CD14-positive monocyte (primary cell): ENCODE data around the gene CBX4. TPM values are rescaled to one million over a fixed set of nuclear protein-coding genes. Genes with fewer than 3 reads are reported as not detected.

Experiments
- DNase-seq, 3 donors: peaks; one replicate each; pipeline ENCODE4 v3.0.0-alpha.2; 2011 to 2022
- H2AFZ ChIP-seq: 2 replicates; pipeline ENCODE4 v1.6.0; 2012; ENCODE audit warnings: mild to moderate bottlenecking, low read depth, low read length, inconsistent platforms; ENCODE audit not compliant: insufficient read depth, poor library complexity, severe bottlenecking
- H3K27ac ChIP-seq, 2 donors: 1 replicate in 1 of 2; 2 replicates in 1 of 2; pipeline ENCODE4 v1.5.1; 2012 to 2013; ENCODE audit warnings: low read length in 2 of 2, control low read depth in 1 of 2, inconsistent platforms in 1 of 2, low read depth in 1 of 2, mild to moderate bottlenecking in 1 of 2
- H3K27me3 ChIP-seq, 2 donors: one replicate each; pipeline versions ENCODE4 v1.6.0 to v1.6.1; 2011 to 2013; ENCODE audit warnings: low read length in 2 of 2; ENCODE audit not compliant: control insufficient read depth in 2 of 2, insufficient read depth in 2 of 2
- H3K36me3 ChIP-seq, 2 donors: replicated peaks in 1 of 2; 1 replicate in 1 of 2; 2 replicates in 1 of 2; pipeline versions ENCODE4 v1.5.1 to v1.6.1; 2012 to 2013; ENCODE audit warnings: low read length in 2 of 2, control low read depth in 1 of 2, inconsistent platforms in 1 of 2, mild to moderate bottlenecking in 1 of 2; ENCODE audit not compliant: insufficient read depth in 2 of 2, control insufficient read depth in 1 of 2
- H3K4me1 ChIP-seq, 2 donors: 1 replicate in 1 of 2; 2 replicates in 1 of 2; pipeline versions ENCODE4 v1.5.1 to v1.6.1; 2012 to 2013; ENCODE audit warnings: low read length in 2 of 2, control low read depth in 1 of 2, inconsistent platforms in 1 of 2, mild to moderate bottlenecking in 1 of 2, moderate library complexity in 1 of 2; ENCODE audit not compliant: insufficient read depth in 2 of 2, control insufficient read depth in 1 of 2
- H3K4me2 ChIP-seq: replicated peaks from 2 replicates; pipeline ENCODE3; 2012; ENCODE audit warnings: low read length, moderate library complexity, mild to moderate bottlenecking; ENCODE audit not compliant: poor library complexity, severe bottlenecking; ENCODE audit errors: extremely low read depth
- H3K4me3 ChIP-seq, 3 experiments: fragments of 200-600 bp in 1 of 3; sonication (generic) in 1 of 3; replicated peaks in 1 of 3; 1 replicate in 2 of 3; 2 replicates in 1 of 3; pipeline ENCODE4 v1.5.1; 2011 to 2013; ENCODE audit warnings: low read length in 3 of 3, mild to moderate bottlenecking in 3 of 3, control low read depth in 2 of 3, low read depth in 2 of 3, inconsistent platforms in 1 of 3, moderate library complexity in 1 of 3
- H3K79me2 ChIP-seq: 2 replicates; pipeline ENCODE4 v1.6.0; 2012; ENCODE audit warnings: mild to moderate bottlenecking, control low read depth, inconsistent platforms, low read length, moderate library complexity; ENCODE audit not compliant: insufficient read depth
- H3K9ac ChIP-seq: 2 replicates; pipeline ENCODE4 v1.6.0; 2017; ENCODE audit warnings: low read length, mild to moderate bottlenecking; ENCODE audit not compliant: insufficient read depth, poor library complexity, severe bottlenecking
- H3K9me3 ChIP-seq, 2 donors: replicated peaks in 1 of 2; 1 replicate in 1 of 2; 2 replicates in 1 of 2; pipeline versions ENCODE4 v1.5.1 to v1.6.1; 2012 to 2013; ENCODE audit warnings: low read length in 2 of 2, control low read depth in 1 of 2; ENCODE audit not compliant: control insufficient read depth in 1 of 2, insufficient read depth in 1 of 2
- H4K20me1 ChIP-seq: 2 replicates; pipeline ENCODE4 v1.6.0; 2012; ENCODE audit warnings: mild to moderate bottlenecking, low read length, control low read depth, moderate library complexity; ENCODE audit not compliant: insufficient read depth
- H3K27ac Mint-ChIP-seq, 7 donors: one replicate each; pipeline ENCODE4 v1.8.0; 2020; ENCODE audit warnings: mild to moderate bottlenecking in 7 of 7, mixed read lengths in 7 of 7, moderate library complexity in 6 of 7, inconsistent platforms in 2 of 7
- H3K27me3 Mint-ChIP-seq, 3 donors: one replicate each; pipeline ENCODE4 v1.8.0; 2021 to 2022; ENCODE audit warnings: low read depth in 3 of 3, mild to moderate bottlenecking in 3 of 3, mixed read lengths in 3 of 3, moderate library complexity in 3 of 3, inconsistent platforms in 1 of 3
- H3K36me3 Mint-ChIP-seq, 2 donors: one replicate each; pipeline ENCODE4 v1.8.0; 2020; ENCODE audit warnings: mixed read lengths in 2 of 2, inconsistent platforms in 1 of 2, mild to moderate bottlenecking in 1 of 2
- H3K4me1 Mint-ChIP-seq: one replicate; pipeline ENCODE4 v1.8.0; 2020; ENCODE audit warnings: mild to moderate bottlenecking, mixed read lengths
- H3K4me3 Mint-ChIP-seq, 2 donors: one replicate each; pipeline ENCODE4 v1.8.0; 2020; ENCODE audit warnings: mild to moderate bottlenecking in 2 of 2, mixed read lengths in 2 of 2, moderate library complexity in 1 of 2
- H3K9me3 Mint-ChIP-seq, 7 donors: one replicate each; pipeline ENCODE4 v1.8.0; 2020 to 2022; ENCODE audit warnings: mixed read lengths in 7 of 7, mild to moderate bottlenecking in 6 of 7, moderate library complexity in 6 of 7, inconsistent platforms in 2 of 7
- CTCF ChIP-seq: fragments of 200-600 bp; IDR thresholded peaks from one replicate; pipeline ENCODE4 v1.8.0; 2022; ENCODE audit warnings: antibody characterized with exemption, mild to moderate bottlenecking
- WGBS: methylation state at CpG from one replicate; pipeline ENCODE4 v1.1.5; 2013; ENCODE audit warnings: missing lambda C conversion rate; ENCODE audit not compliant: insufficient coverage; 5-methylcytosine and 5-hydroxymethylcytosine counted together
- intact Hi-C, 2 donors: fragments of 100-400 bp; cut with micrococcal nuclease; formaldehyde crosslinking; loops; one replicate each; pipeline versions ENCODE4 v1.15.0 to v1.15.1; 2023
- polyA plus RNA-seq, 3 donors: library from polyadenylated mRNA; depleted of rRNA in 1 of 3; unstranded in 2 of 3; stranded (reverse) in 1 of 3; fragments of 300-500 nt in 2 of 3; fragments of >200 nt in 1 of 3; fragmentation: Illumina TruSeq in 2 of 3; gene quantifications; 1 replicate in 2 of 3; 2 replicates in 1 of 3; pipeline ENCODE4 v1.2.3, GENCODE V29; 2012 to 2021

Gene CBX4
- polyA plus RNA-seq, 3 donors: 1.4 to 82.8 (median 3.6) TPM

DNA sequence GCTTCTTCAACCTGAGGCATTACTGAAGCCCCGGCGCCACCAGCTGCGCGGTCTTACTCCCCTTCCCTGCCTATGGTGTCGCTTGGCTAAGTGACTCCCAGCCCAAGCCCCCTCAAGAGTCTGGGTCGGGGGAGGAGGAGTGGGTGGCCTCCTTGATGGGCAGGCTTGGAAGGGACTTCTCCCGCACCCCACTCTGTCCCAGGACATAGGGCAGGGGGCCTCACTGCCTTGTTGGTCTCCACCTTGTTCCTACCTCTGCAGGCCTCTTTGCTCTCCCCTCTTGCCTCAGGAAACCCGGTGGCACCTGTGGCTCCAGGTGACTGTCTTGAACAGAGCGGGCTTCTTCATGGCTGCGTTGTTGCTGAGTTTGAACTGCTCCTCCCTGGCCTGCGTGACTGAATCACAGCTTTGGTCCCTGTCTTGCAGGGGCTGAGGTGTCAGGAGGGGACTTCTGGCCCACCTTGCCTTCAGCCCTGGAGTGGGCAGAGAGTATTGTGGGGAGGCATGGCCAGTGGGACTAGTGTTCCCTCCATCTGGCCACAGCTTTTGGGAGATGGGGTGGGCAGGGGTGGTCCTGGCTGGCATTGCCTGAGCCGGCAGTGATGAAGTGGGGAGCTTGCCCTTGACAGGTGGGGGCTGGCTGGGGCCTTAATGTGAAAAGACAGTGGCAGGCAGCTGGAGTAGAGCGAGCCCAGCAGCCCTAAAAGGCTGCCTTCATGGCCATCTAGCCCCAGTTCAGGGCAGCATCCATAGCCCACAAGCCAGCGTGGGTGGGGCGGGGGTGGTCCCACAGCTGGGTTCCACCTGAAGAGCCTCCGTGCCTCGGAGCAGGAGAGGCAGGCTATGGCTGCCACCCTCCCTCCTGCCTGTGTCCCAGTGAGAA lies 54.0 kb downstream of the CBX4 start:
- Mint-ChIP-seq H3K27me3 (peaks cover 46 to 65% (median 54%) of the 10 kb centered on the region in 3 donors), H3K4me1 (peaks cover 21% of the 10 kb centered on the region), H3K27ac (no peak overlapping the region), H3K9me3 (peaks cover 0 to 8% (median 0%) of the 10 kb centered on the region in 7 donors), H3K36me3 (peaks cover 6 to 7% of the 10 kb centered on the region in 2 donors), H3K4me3 (no peak overlapping the region)
- 95% methylated on average over 14 of the region's 17 CpGs for WGBS
- Histone ChIP-seq H3K36me3 (no peaks in the 10 kb centered on the region), H3K4me2 (no peak overlapping the region), H3K79me2 (no peaks in the 10 kb centered on the region), H3K9ac (no peak overlapping the region), H3K9me3 (peaks cover 4 to 7% of the 10 kb centered on the region in 2 donors), H4K20me1 (no peaks in the 10 kb centered on the region), H3K27me3 (peaks cover 21 to 54% of the 10 kb centered on the region in 2 donors), H3K4me3 (no peak overlapping the region), H3K4me1 (peaks cover 19 to 20% of the 10 kb centered on the region in 2 donors), H2AFZ (no peak overlapping the region), H3K27ac (no peak overlapping the region)
- no peak for TF ChIP-seq CTCF
- DNase-seq: peak in 1 of 3 donors; percentile 3
- intact Hi-C loops: loop anchor here in 1 of 2 donors (5.0 kb wide), 2 partner anchors 132 to 202 kb away; no protein-coding TSS in a partner anchor

DNA sequence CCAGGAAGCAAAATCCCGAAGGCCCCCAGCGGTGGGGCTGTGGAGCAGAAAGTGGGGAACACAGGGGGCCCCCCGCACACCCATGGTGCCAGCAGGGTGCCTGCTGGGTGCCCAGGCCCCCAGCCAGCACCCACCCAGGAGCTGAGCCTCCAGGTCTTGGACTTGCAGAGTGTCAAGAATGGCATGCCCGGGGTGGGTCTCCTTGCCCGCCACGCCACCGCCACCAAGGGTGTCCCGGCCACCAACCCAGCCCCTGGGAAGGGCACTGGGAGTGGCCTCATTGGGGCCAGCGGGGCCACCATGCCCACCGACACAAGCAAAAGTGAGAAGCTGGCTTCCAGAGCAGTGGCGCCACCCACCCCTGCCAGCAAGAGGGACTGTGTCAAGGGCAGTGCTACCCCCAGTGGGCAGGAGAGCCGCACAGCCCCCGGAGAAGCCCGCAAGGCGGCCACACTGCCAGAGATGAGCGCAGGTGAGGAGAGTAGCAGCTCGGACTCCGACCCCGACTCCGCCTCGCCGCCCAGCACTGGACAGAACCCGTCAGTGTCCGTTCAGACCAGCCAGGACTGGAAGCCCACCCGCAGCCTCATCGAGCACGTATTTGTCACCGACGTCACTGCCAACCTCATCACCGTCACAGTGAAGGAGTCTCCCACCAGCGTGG lies 54.8 kb downstream of the CBX4 start:
- Histone ChIP-seq H3K27me3 (peaks cover 15 to 54% of the 10 kb centered on the region in 2 donors), H3K9ac (no peak overlapping the region), H2AFZ (no peak overlapping the region), H3K27ac (no peak overlapping the region), H3K4me1 (peaks cover 12% of the 10 kb centered on the region in 2 donors), H3K4me3 (no peak overlapping the region), H3K9me3 (peaks cover 0 to 4% of the 10 kb centered on the region in 2 donors), H3K4me2 (no peak overlapping the region), H3K36me3 (no peaks in the 10 kb centered on the region), H3K79me2 (no peaks in the 10 kb centered on the region), H4K20me1 (no peaks in the 10 kb centered on the region)
- Mint-ChIP-seq H3K4me1 (peaks cover 21% of the 10 kb centered on the region), H3K36me3 (peaks cover 7 to 10% of the 10 kb centered on the region in 2 donors), H3K27ac (no peak overlapping the region), H3K27me3 (peaks cover 48 to 65% (median 56%) of the 10 kb centered on the region in 3 donors), H3K9me3 (peaks cover 0 to 5% (median 0%) of the 10 kb centered on the region in 7 donors), H3K4me3 (no peak overlapping the region)
- 98% methylated on average over 30 of the region's 31 CpGs for WGBS
- DNase-seq: peak in 1 of 3 donors; percentile 4
- no peak for TF ChIP-seq CTCF
- intact Hi-C loops: loop anchor here in 1 of 2 donors (5.0 kb wide), 2 partner anchors 133 to 203 kb away; no protein-coding TSS in a partner anchor
